H1 (cell line): Measurements from ENCODE around the gene NOM1.

Experiments used
- CEBPB ChIP-seq: IDR thresholded peaks from 2 replicates; pipeline ENCODE4 v1.6.1; 2012; ENCODE audit warnings: low read depth, low read length
- CHD2 ChIP-seq: IDR thresholded peaks from 2 replicates; pipeline ENCODE4 v1.6.1; 2012; ENCODE audit warnings: low read length, improper control_type of control experiment
- CTCF ChIP-seq, 3 experiments: IDR thresholded peaks; 1 replicate in 2 of 3; 2 replicates in 1 of 3; pipeline versions ENCODE4 v1.5.1 to v1.6.1; 2011; ENCODE audit warnings: low read length in 3 of 3, mild to moderate bottlenecking in 3 of 3, inconsistent platforms in 2 of 3, low read depth in 1 of 3, moderate library complexity in 1 of 3; ENCODE audit not compliant: insufficient read depth in 1 of 3; ENCODE audit errors: control extremely low read depth in 1 of 3
- EGR1 ChIP-seq: IDR thresholded peaks from 2 replicates; pipeline ENCODE4 v1.6.1; 2011; ENCODE audit warnings: low read depth, low read length, borderline replicate concordance
- GABPA ChIP-seq: IDR thresholded peaks from 2 replicates; pipeline ENCODE4 v1.6.1; 2011; ENCODE audit warnings: mild to moderate bottlenecking, low read length, moderate library complexity, borderline replicate concordance; ENCODE audit not compliant: insufficient read depth
- HDAC2 ChIP-seq, 2 experiments: fragments of 300-600 bp in 1 of 2; sonication (generic) in 1 of 2; IDR thresholded peaks; 2 replicates each; pipeline ENCODE4 v1.6.1; 2011 to 2012; ENCODE audit warnings: low read depth in 2 of 2, low read length in 2 of 2, mild to moderate bottlenecking in 2 of 2, moderate library complexity in 2 of 2, borderline replicate concordance in 1 of 2, inconsistent platforms in 1 of 2
- MAFK ChIP-seq: IDR thresholded peaks from 2 replicates; pipeline ENCODE4 v1.6.1; 2012; ENCODE audit warnings: low read depth, mild to moderate bottlenecking, improper control_type of control experiment, low read length
- NRF1 ChIP-seq: IDR thresholded peaks from 2 replicates; pipeline ENCODE4 v1.6.1; 2011; ENCODE audit warnings: mild to moderate bottlenecking, low read depth, low read length, improper control_type of control experiment
- POLR2A ChIP-seq, 2 experiments: IDR thresholded peaks; 1 replicate in 1 of 2; 2 replicates in 1 of 2; pipeline ENCODE4 v1.6.1; 2011; ENCODE audit warnings: low read depth in 2 of 2, low read length in 2 of 2, mild to moderate bottlenecking in 2 of 2; ENCODE audit errors: control extremely low read depth in 1 of 2
- POLR2AphosphoS5 ChIP-seq: IDR thresholded peaks from 2 replicates; pipeline ENCODE4 v1.6.1; 2011; ENCODE audit warnings: low read depth, low read length
- RNF2 ChIP-seq: fragments of 200-900, 300-1000 bp; sonication (generic); IDR thresholded peaks from 2 replicates; pipeline ENCODE4 v1.7.1; 2016; ENCODE audit warnings: borderline replicate concordance, low read depth, mild to moderate bottlenecking, antibody characterized with exemption, low read length; ENCODE audit not compliant: poor library complexity, severe bottlenecking; ENCODE audit errors: missing control alignments
- SIN3A ChIP-seq, 2 experiments: IDR thresholded peaks in 1 of 2; conservative IDR thresholded peaks in 1 of 2; 2 replicates each; pipeline ENCODE4 v1.6.1; 2011 to 2012; ENCODE audit warnings: low read length in 2 of 2, improper control_type of control experiment in 1 of 2, low read depth in 1 of 2, mild to moderate bottlenecking in 1 of 2
- TEAD4 ChIP-seq: IDR thresholded peaks from 2 replicates; pipeline ENCODE4 v1.6.1; 2012; ENCODE audit warnings: low read depth, low read length, inconsistent platforms, mixed read lengths
- TF ChIP-seq, protein P1 (sequence below): IDR thresholded peaks from 2 replicates; pipeline ENCODE4 v1.6.1; 2012; ENCODE audit warnings: inconsistent platforms

- TF ChIP-seq POLR2AphosphoS5 = no peak
- no peak for TF ChIP-seq NRF1
- TF ChIP-seq POLR2A (IDR thresholded peaks at IDR 0.05; ENCODE audit: control extremely low read depth in 1 of 2, low read depth in 2 of 2, low read length in 2 of 2) = no peak
- no peak for TF ChIP-seq SIN3A (conservative IDR thresholded peaks at IDR 0.05 in 1 of 2, IDR thresholded peaks at IDR 0.05 in 1 of 2; ENCODE audit: low read depth in 1 of 2, low read length in 2 of 2)
- TF ChIP-seq CTCF (IDR thresholded peaks at IDR 0.05; ENCODE audit: control extremely low read depth in 1 of 3, insufficient read depth in 1 of 3, low read depth in 1 of 3, low read length in 3 of 3) = no peak
- TF ChIP-seq, protein P1, sequence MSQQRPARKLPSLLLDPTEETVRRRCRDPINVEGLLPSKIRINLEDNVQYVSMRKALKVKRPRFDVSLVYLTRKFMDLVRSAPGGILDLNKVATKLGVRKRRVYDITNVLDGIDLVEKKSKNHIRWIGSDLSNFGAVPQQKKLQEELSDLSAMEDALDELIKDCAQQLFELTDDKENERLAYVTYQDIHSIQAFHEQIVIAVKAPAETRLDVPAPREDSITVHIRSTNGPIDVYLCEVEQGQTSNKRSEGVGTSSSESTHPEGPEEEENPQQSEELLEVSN = no peak
- TF ChIP-seq CEBPB = no peak
- TF ChIP-seq TEAD4 = no peak
- no peak for TF ChIP-seq MAFK
- no peak for TF ChIP-seq CHD2
- TF ChIP-seq RNF2 = no peak
- no peak for TF ChIP-seq GABPA
- no peak for TF ChIP-seq HDAC2 (IDR thresholded peaks at IDR 0.05; ENCODE audit: borderline replicate concordance in 1 of 2, low read depth in 2 of 2, low read length in 2 of 2)
- no peak for TF ChIP-seq EGR1
Observed at GRCh38 chr7:156919132-156919713, 30.3 kb upstream of the NOM1 start.
